IPS-15b (cell line): ENCODE data around the gene WFDC6.
"Not testable (repeated sequence)": the region's sequence is repeated elsewhere in the genome, so short reads cannot be mapped to it uniquely, and the experiment has no call there.

ENCODE experiments used
- H3K27me3 ChIP-seq: one replicate; pipeline ENCODE4 v1.6.1; 2013; ENCODE audit warnings: low read length; ENCODE audit not compliant: control insufficient read depth, insufficient read depth
- H3K36me3 ChIP-seq: one replicate; pipeline ENCODE4 v1.6.1; 2013; ENCODE audit warnings: low read length; ENCODE audit not compliant: control insufficient read depth, insufficient read depth
- H3K4me1 ChIP-seq: one replicate; pipeline ENCODE4 v1.6.1; 2013; ENCODE audit warnings: mild to moderate bottlenecking, low read length; ENCODE audit not compliant: control insufficient read depth, insufficient read depth
- H3K4me3 ChIP-seq: one replicate; pipeline ENCODE4 v1.5.1; 2013; ENCODE audit warnings: low read depth, low read length
- H3K9ac ChIP-seq: one replicate; pipeline ENCODE4 v1.6.1; 2013; ENCODE audit warnings: low read depth, mild to moderate bottlenecking, low read length
- H3K9me3 ChIP-seq: one replicate; pipeline ENCODE4 v1.6.1; 2013; ENCODE audit warnings: mild to moderate bottlenecking, low read length; ENCODE audit not compliant: control insufficient read depth, insufficient read depth

The WFDC6 gene

DNA sequence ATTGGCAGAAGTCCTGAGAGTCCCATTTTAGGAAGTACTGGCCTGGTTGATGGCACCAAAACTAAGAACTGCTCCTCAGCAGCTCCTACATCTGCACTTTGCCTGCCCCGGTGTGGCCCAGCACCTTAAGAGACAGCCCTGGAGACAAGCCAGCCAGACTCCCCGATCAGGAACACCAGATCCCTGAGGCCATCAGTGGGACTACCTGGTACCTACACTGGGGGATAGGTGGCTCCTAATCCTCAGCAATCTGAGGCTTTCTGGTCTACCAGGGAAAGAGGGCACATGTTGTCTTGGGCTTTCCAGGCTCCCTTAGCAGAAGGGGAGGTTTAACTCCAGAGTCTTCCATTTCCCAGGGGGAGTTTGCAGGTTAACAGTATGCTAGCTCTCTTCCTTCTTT is at the start of gene WFDC6:
WFDC6 (minus strand) TSS at position 101 of the 400 bp plus-strand sequence; CDS start at position 26, 75 bp downstream.
- Histone ChIP-seq H3K9me3 (no peaks in the 10 kb centered on the region), H3K4me3 (no peak within 1 kb of the TSS), H3K27me3 (peaks cover 3% of the 10 kb centered on the region), H3K36me3 (no peaks in the 10 kb centered on the region), H3K9ac (no peak within 1 kb of the TSS), H3K4me1 (peaks cover 2% of the 10 kb centered on the region)

DNA sequence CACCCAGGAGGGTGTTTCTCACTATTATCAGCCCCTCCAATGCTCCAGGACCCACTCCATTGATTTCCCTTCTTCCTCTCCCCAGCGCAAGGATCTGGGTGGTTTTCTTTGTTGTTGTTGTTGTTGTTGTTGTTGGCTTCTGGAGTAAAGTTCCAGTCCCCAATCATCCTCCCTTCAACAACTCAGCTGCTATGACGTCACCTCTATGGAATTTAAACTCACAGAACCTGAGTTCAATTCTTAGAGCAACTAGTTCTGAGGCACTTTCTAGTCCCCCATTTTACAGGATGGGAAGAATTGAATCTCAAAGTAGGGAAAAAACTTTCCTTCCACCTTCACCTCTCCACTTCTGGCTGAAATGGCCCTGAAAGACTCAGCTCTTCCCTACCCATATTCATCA is 49.5 kb upstream of the WFDC6 start:
- H3K4me1 ChIP-seq = no peaks in the 10 kb centered on the region
- H3K36me3 ChIP-seq = no peaks in the 10 kb centered on the region
- no peak overlapping the region for H3K9ac ChIP-seq
- no peaks in the 10 kb centered on the region for H3K27me3 ChIP-seq
- no peak overlapping the region for H3K4me3 ChIP-seq
- no peaks in the 10 kb centered on the region for H3K9me3 ChIP-seq

DNA sequence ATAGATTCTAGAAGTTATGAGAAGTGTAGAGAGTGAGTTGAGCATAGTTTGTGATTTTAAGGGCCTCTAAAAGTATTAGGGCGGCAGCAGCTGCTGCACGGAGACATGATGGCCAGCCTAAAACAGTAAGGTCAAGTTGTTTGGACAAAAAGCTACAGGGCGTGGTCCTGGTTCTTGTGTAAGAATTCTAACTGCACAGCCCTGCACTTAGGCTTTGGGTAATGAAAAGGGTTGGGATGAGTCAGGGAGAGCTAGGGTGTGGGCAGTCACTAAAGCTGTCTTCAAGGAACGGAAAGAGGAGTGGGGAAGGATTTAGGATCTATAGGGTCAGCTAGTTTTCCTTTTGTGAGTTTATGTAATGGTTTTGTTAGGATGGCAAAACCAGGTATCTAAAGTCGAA is 46.7 kb upstream of the WFDC6 start:
- H3K4me3 ChIP-seq, H3K4me1 ChIP-seq, H3K36me3 ChIP-seq, H3K9ac ChIP-seq, H3K9me3 ChIP-seq, H3K27me3 ChIP-seq: not testable (repeated sequence)

DNA sequence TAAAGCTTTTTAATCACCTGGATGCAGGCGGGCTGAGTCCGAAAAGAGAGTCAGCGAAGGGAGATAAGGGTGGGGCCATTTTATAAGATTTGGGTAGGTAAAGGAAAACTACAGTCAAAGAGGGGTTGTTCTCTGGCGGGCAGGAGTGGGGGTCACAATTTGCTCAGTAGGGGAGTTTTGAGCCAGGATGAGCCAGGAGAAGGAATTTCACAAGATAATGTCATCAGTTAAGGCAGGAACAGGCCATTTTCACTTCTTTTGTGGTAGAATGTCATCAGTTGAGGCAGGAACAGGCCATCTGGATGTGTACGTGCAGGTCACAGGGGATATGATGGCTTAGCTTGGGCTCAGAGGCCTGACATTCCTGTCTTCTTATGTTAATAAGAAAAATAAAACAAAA is 45.0 kb upstream of the WFDC6 start:
- H3K4me3 ChIP-seq, H3K9ac ChIP-seq, H3K4me1 ChIP-seq, H3K27me3 ChIP-seq, H3K36me3 ChIP-seq, H3K9me3 ChIP-seq: not testable (repeated sequence)

DNA sequence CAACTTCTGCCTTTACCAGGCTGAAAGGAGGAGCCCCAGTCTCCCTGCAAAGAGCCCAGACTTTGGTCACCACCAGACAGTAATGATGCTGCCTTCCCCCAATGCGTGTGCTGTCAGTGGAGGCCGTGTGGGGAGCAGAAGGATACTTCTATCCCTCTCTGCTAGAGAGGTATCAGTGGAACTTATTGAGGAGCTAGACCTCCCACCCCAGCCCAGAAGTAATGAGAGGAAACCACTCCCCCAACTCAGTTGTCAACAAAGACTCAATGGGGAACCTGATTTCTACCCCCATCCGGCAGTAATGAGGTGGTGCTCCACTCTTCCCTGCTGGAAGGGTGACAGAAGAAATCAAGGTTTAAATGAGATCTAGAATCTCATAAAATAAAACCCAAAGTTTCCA is 44.2 kb upstream of the WFDC6 start:
- Histone ChIP-seq H3K9ac (no peak overlapping the region), H3K4me3 (no peak overlapping the region), H3K27me3 (no peaks in the 10 kb centered on the region), H3K36me3 (no peaks in the 10 kb centered on the region), H3K9me3 (no peaks in the 10 kb centered on the region), H3K4me1 (peaks cover 7% of the 10 kb centered on the region)

DNA sequence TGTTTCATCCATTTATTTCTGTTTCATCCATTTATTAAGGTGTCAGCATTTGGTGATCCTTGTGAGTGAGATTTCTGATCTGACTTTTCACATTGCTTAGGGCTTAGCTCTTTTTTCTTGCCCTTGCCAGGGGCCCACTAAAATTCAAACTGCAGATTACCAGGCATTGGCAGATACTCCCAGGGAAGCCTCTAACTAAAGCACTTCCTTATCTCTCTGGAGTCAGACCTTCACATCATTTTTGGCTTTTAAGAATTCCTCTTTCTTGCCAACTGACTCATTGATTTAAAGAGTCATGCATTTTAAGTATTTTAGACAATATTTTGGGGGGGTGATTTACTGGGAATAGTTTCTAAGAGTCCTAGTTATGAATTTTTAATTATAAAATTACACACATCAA is 42.4 kb upstream of the WFDC6 start:
- peaks cover 10% of the 10 kb centered on the region for H3K4me1 ChIP-seq
- no peak overlapping the region for H3K9ac ChIP-seq
- H3K36me3 ChIP-seq = no peaks in the 10 kb centered on the region
- no peaks in the 10 kb centered on the region for H3K9me3 ChIP-seq
- no peak overlapping the region for H3K4me3 ChIP-seq
- H3K27me3 ChIP-seq = no peaks in the 10 kb centered on the region

DNA sequence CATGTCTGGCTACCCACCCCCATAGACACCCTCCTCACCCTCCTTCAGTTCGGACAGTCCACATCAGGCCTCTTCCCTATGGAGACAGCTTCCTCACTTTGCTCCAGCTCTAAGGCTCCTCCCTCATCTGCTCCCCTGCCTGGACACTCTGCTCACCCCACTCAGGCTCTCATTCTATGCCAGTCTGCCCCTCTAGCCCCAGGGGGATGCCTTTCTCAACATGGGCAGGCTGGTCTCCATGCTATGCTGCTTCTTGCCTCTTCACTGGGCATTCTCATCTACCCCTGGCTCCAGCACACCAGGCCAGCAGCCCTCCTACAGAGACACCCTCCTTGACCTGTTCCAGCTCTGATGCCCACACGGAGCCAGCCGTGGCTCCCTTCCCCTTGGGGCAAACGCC is 39.9 kb upstream of the WFDC6 start, which contains the start of gene WFDC8:
WFDC8 (minus strand) TSS at position 101 of the 400 bp plus-strand sequence; CDS start at position 64, 37 bp downstream.
- H3K9ac ChIP-seq = no peak within 1 kb of the TSS
- H3K9me3 ChIP-seq = no peaks in the 10 kb centered on the region
- no peak within 1 kb of the TSS for H3K4me3 ChIP-seq
- H3K4me1 ChIP-seq = peaks cover 10% of the 10 kb centered on the region
- no peaks in the 10 kb centered on the region for H3K36me3 ChIP-seq
- no peaks in the 10 kb centered on the region for H3K27me3 ChIP-seq

DNA sequence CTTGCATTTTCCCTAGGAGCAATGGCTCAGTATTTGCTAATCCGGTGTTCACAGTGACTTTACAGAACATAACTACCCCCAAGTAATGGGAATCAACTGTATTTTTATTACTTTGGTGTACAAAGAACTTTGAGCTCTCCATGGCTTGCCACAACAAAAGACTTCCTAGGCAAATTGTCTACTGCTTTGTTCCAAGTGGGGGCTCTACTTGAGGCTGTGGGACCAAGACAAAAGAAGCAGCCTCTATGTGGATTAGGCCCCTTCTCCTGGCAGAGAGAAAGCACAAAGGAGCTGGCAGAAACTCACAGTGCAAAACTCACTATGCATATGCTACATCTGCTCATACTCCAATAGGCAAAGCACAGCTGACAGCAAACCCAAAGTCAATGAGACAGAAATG is 38.9 kb upstream of the WFDC6 start:
- no peak overlapping the region for H3K4me3 ChIP-seq
- no peaks in the 10 kb centered on the region for H3K36me3 ChIP-seq
- H3K9ac ChIP-seq = no peak overlapping the region
- no peaks in the 10 kb centered on the region for H3K9me3 ChIP-seq
- H3K27me3 ChIP-seq = no peaks in the 10 kb centered on the region
- peaks cover 7% of the 10 kb centered on the region for H3K4me1 ChIP-seq

DNA sequence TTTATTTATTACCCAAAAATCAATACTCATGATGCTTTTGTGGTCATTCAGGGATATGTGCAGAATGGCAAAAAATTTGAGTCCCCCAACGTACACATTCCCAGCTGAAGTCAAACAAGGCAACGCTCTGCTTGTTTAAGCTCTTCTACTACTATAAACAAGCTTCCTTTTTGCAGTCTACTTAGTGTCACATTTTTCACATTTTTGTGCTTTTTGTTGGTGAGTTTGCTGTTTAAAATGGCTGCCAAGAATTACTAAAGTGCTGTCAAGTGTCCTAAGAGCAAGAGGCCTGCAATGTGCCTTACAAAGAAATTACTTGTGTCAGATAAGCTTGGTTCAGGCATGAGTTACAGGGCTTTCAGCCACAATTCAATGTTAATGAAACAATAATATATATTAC is 37.7 kb upstream of the WFDC6 start:
- Histone ChIP-seq H3K36me3 (no peaks in the 10 kb centered on the region), H3K27me3 (no peaks in the 10 kb centered on the region), H3K9me3 (no peaks in the 10 kb centered on the region), H3K9ac (no peak overlapping the region), H3K4me3 (no peak overlapping the region), H3K4me1 (peaks cover 4% of the 10 kb centered on the region)

DNA sequence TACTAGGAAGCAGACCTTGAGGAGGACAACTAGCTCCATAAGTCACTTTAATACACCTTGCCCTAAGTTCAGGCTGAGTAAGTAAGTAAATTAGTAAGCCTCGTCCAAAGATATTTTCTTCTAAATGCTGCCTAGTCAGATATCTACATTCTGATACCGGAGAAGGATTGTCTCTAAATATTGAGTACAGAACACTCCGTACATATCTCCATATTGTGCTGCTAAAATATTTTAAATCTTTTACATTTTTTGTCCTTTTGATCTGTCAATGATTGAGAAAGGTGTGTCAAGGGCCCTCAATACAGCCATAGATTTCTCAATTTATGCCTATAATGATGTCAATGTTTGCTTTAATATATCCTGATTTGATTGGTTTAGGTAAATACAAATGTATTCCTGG is 36.6 kb upstream of the WFDC6 start:
- Histone ChIP-seq H3K4me1 (peaks cover 4% of the 10 kb centered on the region), H3K27me3 (no peaks in the 10 kb centered on the region), H3K4me3 (no peak overlapping the region), H3K9ac (no peak overlapping the region), H3K36me3 (no peaks in the 10 kb centered on the region), H3K9me3 (no peaks in the 10 kb centered on the region)

DNA sequence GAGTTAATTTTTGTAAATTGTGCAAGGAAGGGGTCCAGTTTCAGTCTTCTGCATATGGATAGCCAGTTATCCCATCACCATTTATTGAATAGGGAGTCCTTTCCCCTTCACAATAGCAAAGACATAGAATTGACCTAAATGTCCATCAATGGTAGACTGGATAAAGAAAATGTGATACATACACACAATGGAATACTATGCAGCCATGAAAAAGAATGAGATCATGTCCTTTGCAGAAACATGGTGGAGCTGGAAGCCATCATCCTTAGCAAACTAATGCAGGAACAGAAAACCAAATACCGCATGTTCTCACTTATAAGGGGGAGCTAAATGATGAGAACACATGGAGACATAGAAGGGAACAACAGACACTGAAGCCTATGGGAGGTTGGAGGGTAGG is 30.4 kb upstream of the WFDC6 start:
- H3K27me3 ChIP-seq, H3K36me3 ChIP-seq, H3K4me1 ChIP-seq, H3K9me3 ChIP-seq, H3K9ac ChIP-seq, H3K4me3 ChIP-seq: not testable (repeated sequence)

DNA sequence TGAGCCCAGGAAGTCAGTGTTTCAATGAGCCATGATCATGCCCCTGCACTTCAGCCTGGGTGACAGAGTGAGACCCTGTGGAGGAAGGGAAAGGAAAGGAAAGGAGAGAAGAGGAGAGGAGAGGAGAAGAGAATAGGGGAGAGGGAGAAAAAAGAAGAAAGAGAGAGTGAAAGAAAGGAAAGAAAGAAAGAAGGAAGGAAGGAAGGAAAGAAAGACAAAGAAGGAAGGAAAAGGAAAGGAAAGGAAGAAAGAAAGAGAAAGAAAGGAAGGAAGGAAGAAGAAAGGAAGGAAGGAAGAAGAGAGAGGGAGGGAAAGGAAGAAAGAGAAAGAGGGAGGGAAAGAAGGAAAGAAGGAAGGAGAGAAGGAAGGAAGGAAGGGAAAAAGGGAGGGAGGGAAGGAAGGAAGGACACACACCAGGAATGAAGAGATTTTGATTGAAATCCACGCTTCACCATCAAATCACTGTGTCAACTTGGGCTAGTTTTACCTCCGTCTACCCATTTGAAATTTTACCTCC is 25.5 kb upstream of the WFDC6 start:
- Histone ChIP-seq H3K36me3 (no peaks in the 10 kb centered on the region), H3K27me3 (no peaks in the 10 kb centered on the region), H3K9ac (no peak overlapping the region), H3K4me3 (no peak overlapping the region), H3K4me1 (no peaks in the 10 kb centered on the region), H3K9me3 (no peaks in the 10 kb centered on the region)

DNA sequence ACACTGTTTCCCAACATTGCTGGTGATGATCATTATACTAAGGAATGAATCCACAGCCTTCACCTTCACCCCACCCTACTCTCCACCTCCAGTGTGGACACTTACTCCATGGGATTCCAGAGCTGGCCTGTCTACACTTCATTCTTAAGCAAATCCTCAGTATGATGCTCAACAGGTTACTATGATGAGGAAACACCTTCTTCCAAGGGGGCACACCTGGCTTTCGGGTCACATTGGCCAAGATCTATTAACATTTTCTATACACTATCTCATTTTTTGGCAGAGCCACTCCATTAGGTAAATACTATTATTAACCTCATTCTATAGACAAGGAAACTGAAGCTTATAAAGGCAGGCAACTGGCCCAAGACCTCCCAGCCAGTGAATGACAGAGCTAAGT is 15.9 kb upstream of the WFDC6 start:
- no peaks in the 10 kb centered on the region for H3K9me3 ChIP-seq
- H3K4me3 ChIP-seq = no peak overlapping the region
- H3K4me1 ChIP-seq = no peaks in the 10 kb centered on the region
- H3K36me3 ChIP-seq = no peaks in the 10 kb centered on the region
- no peak overlapping the region for H3K9ac ChIP-seq
- H3K27me3 ChIP-seq = no peaks in the 10 kb centered on the region
